HG03060 (cell line): Measurements from ENCODE around the gene CYTIP.
A peak's percentile ranks its signal among the peaks of the same experiment; 100 is the strongest.
"Not testable (repeated sequence)": the region's sequence is repeated elsewhere in the genome, so short reads cannot be mapped to it uniquely, and the experiment has no call there.

Experiments
- ATAC-seq: cut with Tn5 transposase; IDR thresholded peaks from one replicate; pipeline ENCODE4 v1.9.1; 2021; ENCODE audit warnings: low read depth, moderate number of reproducible peaks; ENCODE audit not compliant: unreplicated experiment

CYTIP gene

DNA sequence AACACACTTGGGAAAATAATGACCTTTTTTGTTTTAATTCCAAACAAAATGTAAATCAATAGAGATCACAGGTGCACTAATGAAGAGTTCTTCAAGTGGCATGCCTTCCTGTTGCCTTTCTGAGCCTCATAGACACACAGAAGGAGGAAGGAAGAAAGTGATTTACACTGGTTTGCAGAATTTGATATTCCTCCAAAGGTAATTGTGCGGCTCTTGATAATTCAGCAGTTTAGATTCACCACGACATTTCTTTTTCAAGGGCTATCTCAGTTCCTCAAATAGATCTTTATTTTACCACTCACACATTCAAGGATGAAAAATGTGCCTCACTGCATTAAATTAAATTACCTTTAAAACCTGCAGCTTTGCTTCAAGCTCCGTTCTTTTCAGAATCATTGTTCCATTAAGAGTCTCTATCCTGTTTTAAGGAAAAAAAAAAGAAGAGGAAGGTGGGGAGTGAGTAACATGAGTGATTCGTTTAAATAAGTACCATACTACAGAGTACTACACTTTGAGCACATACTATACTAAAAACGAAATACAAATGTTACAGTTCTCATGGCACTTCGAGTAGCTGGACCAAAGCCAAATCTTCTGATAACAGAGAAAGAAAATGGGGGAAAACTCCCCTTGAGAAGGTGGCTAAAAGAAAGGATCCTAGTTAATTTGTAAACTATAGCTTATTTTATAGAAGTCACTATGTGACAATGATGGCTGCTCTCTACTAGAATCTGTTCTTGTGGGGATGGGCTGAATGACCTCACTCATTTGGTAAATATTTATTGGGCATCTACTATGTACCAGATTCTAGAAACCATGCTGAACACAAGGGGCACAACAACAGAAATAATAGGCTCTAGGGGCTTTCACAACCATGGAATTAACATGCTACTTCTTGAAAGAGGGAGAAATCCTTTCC is 16.6 kb downstream of the CYTIP start:
- ATAC-seq, result no peak

DNA sequence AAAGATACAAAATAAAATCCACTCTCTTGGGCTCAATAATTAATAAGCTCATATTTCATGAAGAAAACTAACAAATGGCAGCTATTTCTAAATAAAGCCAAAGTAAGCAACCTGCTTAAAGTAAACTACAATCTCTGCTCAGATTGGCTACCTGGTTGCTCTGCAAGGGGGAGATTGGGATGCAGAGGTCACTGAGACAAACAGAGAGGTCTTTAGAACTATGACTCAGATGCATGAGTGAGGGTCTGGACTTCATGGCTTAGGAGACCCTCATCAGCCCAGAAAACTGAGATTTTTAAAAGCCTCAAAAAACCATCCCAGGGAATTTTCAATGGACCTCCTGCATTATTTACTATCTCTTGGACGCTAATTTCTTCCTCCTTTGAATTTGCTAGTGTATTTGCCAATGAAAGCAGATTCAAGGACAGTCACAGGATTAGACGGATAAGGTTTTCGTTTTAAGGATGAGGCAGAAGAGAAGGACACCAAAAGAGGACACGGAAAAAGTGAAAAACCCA is 17.4 kb downstream of the CYTIP start:
- ATAC-seq, result no peak

DNA sequence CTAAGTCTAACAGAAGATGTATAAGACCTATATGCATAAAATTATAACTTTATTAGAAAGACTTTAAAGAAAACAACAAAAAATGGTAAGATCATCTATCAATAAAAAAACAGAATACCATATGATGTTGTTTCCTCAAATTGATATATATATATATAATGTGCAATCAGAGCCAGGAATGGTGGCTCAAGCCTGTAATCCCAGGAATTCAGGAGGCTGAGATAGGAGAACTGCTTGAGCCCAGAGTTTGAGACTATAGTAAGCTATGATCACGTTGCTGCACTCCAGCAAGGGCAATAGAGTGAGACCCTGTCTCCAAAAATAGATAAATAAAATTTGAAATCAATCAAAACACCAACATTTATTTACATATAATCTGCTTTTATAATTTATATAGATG is 19.5 kb downstream of the CYTIP start:
- no peak for ATAC-seq

DNA sequence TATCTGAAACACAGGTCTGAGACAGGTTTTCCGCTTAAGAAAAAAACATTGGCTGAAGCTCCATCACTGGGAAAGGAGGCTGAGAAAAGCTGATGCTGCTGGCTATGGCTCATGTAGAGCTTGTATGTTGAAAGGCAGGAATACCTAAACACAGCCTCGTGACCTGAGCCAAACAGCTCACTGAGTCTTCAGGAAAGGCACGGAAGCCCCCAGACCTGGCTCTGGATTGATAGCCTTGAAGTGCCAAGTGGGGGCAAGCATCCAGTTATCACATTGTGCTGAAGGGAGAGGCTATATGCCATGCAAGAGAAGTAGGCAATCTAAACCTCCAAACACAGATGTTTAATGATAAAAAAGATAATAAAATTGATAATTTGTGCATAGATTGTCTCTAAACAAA is 21.9 kb downstream of the CYTIP start:
- no peak for ATAC-seq

DNA sequence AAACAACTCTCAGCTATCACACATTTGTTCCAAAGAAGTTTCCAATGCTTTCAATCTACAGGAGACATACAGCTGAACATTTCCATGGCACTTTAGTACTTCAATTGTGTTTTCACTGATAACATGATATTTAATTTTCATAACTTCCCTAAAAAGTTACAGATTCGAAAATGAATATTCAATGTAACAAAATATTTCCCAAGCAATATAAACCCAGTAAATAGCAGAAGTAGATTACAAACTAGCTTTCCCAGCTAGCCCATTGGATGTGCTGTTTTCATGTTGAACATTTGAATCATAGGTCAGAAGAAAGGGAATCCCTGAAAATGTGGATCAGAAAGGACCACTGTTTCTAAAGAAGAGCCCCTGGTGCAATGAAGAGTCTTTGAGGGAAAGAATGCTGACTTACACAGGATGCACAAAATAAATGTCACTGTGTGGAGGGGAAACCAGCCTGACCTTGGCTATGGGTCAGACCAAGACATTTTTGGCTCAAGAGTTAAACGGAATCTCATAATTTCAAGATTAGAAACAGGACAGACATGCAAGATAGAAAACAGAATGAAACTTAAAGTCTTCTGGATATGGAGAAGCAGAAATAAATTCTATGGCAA is 22.5 kb downstream of the CYTIP start:
- ATAC-seq, result no peak

DNA sequence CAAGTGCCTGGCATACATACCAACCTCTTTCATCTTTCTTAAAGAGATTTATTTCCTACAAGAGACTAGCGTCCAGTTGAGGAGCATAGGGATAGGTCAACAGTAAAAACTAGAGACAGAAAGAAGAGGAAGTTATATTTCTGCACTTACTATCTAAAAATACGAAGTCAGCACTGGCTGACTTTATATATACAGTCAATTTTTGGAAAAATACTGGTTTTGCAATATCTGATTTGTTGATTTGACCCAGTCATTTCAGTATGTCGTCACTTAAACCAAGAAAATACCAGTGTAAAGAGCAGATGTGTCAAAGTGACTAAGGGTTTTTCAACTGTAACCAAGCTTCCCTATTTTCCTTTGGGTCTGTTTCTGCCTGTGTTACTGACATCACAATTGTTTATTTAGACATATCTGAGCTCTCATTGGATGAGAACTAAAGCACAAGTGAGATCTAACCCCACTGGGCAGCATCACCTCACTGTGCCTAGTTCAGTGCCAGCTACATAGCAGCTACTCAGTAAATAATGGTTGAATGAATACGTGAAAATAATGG is 23.0 kb downstream of the CYTIP start:
- peak; percentile 58 for ATAC-seq

DNA sequence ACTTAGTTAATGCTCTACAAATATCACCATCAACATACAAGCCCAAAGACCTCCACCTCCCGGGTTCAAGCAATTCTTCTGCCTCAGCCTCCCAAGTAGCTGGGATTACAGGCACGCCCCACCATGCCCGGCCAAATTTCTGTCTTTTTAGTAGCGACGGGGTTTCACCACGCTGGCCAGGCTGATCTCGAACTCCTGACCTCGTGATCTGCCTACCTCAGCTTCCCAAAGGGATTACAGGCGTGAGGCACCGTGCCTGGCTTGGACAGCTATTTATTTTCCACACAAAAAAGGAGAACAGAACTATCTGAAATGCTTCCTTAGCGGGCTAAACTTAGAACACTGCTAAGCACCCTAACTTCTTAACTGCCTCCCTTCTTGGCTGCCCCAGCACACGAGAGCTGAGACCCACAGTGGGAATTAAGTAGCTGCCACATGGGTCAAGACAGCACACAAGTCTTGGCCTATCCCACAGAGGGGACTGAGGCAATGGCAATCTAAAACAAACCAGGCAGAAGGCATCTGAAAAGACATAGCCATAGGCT is 24.8 kb downstream of the CYTIP start:
- no peak for ATAC-seq

- ATAC-seq, result no peak
These were observed 25.6 kb downstream of the CYTIP start for GRCh38 chr2:157418239-157418641.

DNA sequence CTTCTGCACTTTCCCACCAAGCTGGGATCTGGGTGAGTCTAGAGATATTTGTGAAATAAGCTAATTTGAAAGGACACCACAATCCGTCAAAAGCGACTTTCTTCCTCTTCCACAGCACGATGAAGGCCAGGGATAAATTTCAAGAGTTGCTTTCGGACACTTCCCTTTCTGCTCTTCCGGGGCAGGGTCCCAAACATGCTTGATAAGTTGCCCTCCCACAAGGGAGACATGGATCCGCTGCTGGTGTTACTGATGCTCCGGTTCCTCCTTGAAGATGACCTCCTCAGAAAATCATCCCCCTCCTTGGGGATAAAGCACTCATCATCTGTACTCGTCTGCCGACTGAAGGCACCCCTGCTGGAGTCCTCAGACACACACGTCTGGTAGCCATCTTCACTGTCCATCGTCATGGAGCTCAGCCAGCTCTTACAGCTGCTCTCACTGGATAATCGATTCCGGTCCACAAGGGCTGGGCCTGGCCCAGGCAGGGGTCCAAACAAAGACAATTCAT is 28.2 kb downstream of the CYTIP start:
- ATAC-seq, result no peak

GRCh38 chr2:157414050-157414449 is 29.8 kb downstream of the CYTIP start:
- ATAC-seq, result peak; percentile 13

- ATAC-seq, result peak; percentile 89
These were observed 30.4 kb downstream of the CYTIP start for GRCh38 chr2:157413326-157414035.

DNA sequence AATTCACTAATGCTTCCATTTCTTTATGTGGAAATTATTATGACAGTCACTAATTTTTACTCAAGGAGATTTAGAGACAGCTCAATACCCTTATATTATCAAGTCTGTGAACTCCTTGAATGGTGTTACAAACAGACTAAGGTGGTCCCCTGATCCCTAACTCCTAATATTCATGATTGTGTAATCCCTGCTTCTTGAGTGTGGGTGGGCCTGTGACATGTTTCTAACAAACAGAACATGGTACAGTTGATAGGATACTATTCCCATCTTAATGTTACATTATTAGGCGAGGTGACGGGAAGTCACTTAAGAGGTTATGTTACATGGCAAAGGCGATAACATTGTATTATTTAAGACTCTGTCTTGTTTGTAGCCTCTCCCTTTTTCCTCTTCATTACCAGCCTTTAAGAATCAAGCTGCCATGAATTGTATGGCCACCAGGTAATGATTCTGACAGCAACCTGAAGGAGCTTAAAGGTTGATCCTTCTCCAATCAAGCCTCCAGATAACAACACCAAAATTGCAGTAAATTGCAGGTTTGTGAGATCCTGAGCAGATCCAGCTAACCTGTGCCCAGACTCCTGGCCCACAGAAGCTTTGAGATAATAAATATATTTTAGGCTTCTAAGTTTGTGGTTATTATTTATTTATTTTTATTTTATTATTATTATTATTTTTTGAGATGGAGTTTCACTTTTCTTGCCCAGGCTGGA is 32.1 kb downstream of the CYTIP start:
- ATAC-seq, result no peak

DNA sequence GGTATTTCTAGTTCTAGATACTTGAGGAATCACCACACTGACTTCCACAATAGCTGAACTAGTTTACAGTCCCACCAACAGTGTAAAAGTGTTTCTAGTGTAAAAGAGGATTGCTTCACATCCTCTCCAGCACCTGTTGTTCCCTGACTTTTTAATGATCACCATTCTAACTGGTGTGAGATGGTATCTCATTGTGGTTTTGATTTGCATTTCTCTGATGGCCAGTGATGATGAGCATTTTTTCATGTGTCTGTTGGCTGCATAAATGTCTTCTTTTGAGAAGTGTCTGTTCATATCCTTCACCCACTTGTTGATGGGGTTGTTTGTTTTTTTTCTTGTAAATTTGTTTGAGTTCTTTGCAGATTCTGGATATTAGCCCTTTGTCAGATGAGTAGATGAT is 38.5 kb downstream of the CYTIP start:
- not testable (repeated sequence) for ATAC-seq

- peak; percentile 98 for ATAC-seq
These were observed 39.5 kb downstream of the CYTIP start for GRCh38 chr2:157404363-157404762.

- ATAC-seq, result not testable (repeated sequence)
These were observed 40.9 kb downstream of the CYTIP start for GRCh38 chr2:157402801-157403485.

DNA sequence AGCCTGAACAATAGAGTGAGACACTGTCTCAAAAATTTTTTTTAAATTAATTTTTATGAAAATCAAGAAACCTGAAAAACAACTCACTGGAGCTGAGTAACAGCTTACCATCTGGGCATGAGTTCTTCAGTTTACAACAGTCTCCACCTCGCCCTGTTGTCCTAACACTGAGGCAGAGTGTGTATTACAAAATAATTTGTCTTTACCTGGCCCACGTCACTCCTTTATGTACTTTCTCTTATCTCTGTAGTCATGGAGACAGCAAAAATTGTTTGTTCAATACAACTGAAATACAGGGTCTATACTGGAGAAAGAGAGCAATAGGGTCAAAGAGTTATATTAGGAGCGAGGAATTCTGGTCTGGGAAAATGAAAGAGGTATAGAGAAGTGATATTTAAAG is 48.1 kb downstream of the CYTIP start:
- no peak for ATAC-seq

DNA sequence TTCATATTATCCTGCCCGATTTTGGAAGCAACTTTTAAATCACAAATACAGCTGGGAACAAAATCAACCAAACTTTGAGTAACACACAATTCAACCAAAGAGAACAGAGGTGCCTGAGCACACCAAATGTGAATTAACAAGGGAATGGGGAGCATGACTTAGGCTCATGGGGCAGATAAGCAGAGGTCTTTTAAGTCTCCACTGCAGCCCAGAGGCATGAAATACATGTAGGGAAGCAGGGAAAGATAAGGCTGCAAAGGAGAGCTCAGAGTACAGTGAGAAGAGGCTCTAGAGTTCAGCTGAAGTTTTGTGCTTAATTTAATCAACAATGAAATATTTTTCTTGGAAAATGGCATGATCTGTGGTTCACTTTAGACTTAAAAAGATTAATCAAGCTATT is 49.0 kb downstream of the CYTIP start:
- no peak for ATAC-seq

- ATAC-seq, result no peak
These were observed 50.5 kb downstream of the CYTIP start for GRCh38 chr2:157393348-157393747.

GRCh38 chr2:157388827-157389226 is 55.1 kb downstream of the CYTIP start:
- no peak for ATAC-seq
